NCI-H2029 treated with DMSO at 0.1 percent for 48 hours (cell line): ENCODE data around the gene DPP9.

Experiments
- DNase-seq: peaks from one replicate; lab custom pipeline; 2025; lab: John Stamatoyannopoulos, UW

Gene DPP9

DNA sequence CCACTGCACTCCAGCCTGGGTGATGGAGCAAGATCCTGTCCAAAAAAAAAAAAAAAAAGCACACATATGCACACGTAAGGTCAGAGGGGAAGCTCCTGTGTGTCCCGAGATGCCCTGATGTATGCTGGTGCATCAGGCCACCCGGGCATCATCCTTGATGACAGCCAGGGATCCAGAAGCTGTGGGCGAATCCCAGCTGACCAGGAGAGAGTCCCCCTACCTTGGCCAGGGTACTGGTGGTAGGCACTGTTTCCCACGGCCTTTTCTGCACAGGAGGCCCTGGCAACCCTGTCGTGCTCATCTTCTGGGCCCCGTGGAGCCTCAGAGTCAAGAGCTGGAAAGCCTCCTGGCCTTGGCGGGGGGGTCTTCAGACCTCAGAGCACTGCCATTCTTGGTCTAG is 67.5 kb downstream of the DPP9 start:
- no peak for DNase-seq

- no peak for DNase-seq
Observed at GRCh38 chr19:4654437-4655361, 68.9 kb downstream of the DPP9 start.

- DNase-seq: no peak
Observed at GRCh38 chr19:4653793-4654436, 69.7 kb downstream of the DPP9 start.

- no peak for DNase-seq
Observed at GRCh38 chr19:4652075-4652474, 71.6 kb downstream of the DPP9 start.

GRCh38 chr19:4650159-4650558 is 73.5 kb downstream of the DPP9 start:
- no peak for DNase-seq

- DNase-seq: no peak
Observed at GRCh38 chr19:4649392-4650047, 74.1 kb downstream of the DPP9 start.

GRCh38 chr19:4647676-4648644 is 75.7 kb downstream of the DPP9 start:
- no peak for DNase-seq

DNA sequence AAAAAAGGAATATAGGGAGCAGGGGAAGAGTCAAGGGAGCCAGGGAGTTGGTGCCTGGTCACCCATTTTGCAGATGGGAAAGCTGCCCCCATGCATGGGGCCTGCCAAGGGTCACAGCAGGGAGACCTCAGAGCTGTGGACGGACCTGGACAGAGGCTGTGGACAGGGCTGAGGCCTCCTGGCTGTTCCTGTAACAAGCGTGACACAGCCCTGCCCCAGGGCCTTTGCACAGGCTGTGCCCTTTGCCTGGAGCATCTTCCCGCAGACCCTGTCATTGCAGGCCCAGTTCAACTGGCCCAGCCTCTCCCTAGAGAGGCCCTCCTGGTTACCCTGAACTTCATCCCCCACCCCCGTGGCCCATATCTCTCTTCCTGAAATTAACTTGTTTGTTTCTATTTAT is 77.9 kb downstream of the DPP9 start:
- DNase-seq: no peak

DNA sequence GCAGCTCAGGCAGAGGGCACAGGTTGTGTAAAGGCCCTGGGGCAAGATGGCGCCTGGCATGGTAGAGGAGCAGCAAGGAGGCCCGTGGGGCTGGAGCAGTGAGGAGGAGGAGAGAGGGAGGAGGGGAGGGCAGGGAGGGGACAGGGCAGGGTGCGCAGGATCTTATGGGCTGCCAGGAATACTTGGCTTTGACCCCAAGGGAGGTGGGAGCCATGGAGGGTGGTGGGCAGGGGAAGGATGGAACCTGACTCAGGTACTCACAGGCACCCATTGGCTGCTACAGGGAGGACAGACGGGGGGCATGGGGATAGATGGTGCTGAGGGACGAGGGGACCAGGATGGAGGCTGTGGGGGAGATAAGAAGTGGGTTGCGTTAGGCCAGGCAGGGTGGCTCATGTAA is 81.0 kb downstream of the DPP9 start:
- no peak for DNase-seq

GRCh38 chr19:4641132-4641531 is 82.5 kb downstream of the DPP9 start:
- no peak for DNase-seq

DNA sequence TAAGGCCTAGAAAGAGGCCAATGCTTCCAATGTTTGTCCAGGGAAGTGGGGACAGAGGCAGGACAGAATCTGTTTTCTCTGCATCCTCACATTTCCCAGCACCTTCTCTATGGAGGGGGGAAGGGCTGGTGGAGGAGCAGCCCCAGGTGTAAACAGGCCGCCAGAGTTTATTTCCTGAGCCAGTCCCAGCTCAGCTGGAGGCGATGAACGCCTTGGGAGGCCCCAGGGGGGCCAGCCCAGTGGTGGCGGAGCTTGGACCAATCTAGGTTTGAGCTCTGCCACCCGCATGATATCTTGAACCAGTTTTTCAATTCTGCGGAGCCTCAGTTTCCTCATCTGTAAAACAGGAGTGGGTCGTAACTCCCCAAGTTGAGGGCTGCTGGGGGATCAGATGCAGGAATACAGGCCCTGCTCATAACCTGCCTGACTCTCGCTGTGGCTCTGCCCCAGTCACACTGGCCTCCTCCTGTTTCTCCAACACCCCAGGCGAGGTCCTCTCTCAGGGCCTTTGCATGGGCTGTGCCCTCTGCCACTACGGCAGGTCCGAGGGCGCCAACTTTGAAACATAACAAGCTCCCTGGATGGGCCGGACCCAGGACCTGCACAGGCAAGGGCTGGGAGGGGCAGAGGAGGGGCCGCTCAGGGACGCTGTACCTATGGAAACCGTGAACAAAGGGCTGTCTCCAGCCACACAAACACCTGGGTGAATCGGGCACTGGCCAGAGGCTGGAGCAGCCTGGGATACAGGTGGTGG is 83.2 kb downstream of the DPP9 start:
- DNase-seq: no peak

GRCh38 chr19:4639531-4640246 is 84.0 kb downstream of the DPP9 start:
- no peak for DNase-seq

GRCh38 chr19:4638828-4639530 is 84.7 kb downstream of the DPP9 start, which contains the start of gene TNFAIP8L1:
Gene TNFAIP8L1 (plus strand): TSS chr19:4639516. CDS start chr19:4651870, 12,354 bp downstream.
- DNase-seq: peak; percentile 89

- DNase-seq: no peak
Observed at GRCh38 chr19:4638317-4638716, 85.3 kb downstream of the DPP9 start.

- no peak for DNase-seq
Observed at GRCh38 chr19:4636761-4637160, 86.9 kb downstream of the DPP9 start.

GRCh38 chr19:4636151-4636717 is 87.4 kb downstream of the DPP9 start:
- DNase-seq: no peak

DNA sequence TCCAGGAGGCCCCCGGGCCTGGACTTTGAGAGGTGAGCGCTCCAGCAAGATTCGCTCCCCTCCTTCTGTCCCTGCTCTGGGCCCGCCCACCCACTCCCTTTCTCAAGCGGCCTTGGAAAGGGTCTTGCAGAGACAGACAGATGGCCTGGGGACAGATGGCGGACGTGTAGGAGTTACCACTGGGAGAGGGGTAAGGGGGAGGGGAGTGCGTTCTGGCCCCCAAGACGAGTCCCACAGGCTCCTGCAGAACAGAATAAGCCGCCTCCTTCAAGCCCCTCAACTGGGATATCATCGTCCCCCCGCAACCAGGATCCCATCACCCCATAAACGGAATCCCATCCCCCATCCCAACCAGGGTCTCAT is 87.9 kb downstream of the DPP9 start:
- no peak for DNase-seq

GRCh38 chr19:4633140-4633967 is 90.3 kb downstream of the DPP9 start:
- no peak for DNase-seq
